ENCODE measurements around the gene TMED8.

TMED8 gene

GRCh38 chr14:77378701-77379100 lies 1.8 kb upstream of the TMED8 start:
- Histone ChIP-seq H3K4me3 (ENCODE audit: severe bottlenecking) (no peak overlapping the region), H3K36me3 (ENCODE audit: low read depth) (no peaks in the 10 kb centered on the region), H3K4me1 (ENCODE audit: insufficient read depth, poor library complexity, severe bottlenecking) (peaks cover 8% of the 10 kb centered on the region), H3K27ac (ENCODE audit: poor library complexity, severe bottlenecking) (no peak overlapping the region), H3K27me3 (ENCODE audit: insufficient read depth, poor library complexity, severe bottlenecking) (no peaks in the 10 kb centered on the region), H3K9me3 (ENCODE audit: severe bottlenecking) (no peaks in the 10 kb centered on the region)
- DNase-seq (ENCODE audit: low spot score) (no peak), ATAC-seq (ENCODE audit: low read depth) (no peak)
- TF ChIP-seq, protein P1, sequence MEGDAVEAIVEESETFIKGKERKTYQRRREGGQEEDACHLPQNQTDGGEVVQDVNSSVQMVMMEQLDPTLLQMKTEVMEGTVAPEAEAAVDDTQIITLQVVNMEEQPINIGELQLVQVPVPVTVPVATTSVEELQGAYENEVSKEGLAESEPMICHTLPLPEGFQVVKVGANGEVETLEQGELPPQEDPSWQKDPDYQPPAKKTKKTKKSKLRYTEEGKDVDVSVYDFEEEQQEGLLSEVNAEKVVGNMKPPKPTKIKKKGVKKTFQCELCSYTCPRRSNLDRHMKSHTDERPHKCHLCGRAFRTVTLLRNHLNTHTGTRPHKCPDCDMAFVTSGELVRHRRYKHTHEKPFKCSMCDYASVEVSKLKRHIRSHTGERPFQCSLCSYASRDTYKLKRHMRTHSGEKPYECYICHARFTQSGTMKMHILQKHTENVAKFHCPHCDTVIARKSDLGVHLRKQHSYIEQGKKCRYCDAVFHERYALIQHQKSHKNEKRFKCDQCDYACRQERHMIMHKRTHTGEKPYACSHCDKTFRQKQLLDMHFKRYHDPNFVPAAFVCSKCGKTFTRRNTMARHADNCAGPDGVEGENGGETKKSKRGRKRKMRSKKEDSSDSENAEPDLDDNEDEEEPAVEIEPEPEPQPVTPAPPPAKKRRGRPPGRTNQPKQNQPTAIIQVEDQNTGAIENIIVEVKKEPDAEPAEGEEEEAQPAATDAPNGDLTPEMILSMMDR (IDR thresholded peaks at IDR 0.05; ENCODE audit: poor library complexity, severe bottlenecking): no peak

DNA sequence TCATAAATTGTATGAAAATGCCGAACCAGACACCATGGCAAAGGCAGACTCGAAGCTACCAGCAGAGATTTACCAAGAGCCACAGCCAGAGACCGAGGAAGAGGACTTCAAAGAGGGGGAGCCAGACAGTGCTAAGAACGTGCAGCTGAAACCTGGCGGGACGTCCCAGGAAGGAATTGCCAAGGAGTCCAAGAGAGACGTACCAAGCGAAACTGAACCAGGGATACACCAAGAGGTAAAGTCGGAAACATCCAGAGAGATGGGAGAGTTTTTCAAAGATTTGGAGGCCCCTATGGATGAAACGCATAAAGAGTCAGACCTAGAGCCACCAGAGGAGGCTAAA lies 579 bp upstream of the TMED8 start:
- TF ChIP-seq, protein P1 (IDR thresholded peaks at IDR 0.05; ENCODE audit: poor library complexity, severe bottlenecking): no peak
- Histone ChIP-seq H3K9me3 (ENCODE audit: severe bottlenecking) (no peaks in the 10 kb centered on the region), H3K27me3 (ENCODE audit: insufficient read depth, poor library complexity, severe bottlenecking) (no peaks in the 10 kb centered on the region), H3K4me3 (ENCODE audit: severe bottlenecking) (peak overlapping the region; percentile 87), H3K27ac (ENCODE audit: poor library complexity, severe bottlenecking) (peak overlapping the region; percentile 60), H3K36me3 (ENCODE audit: low read depth) (no peaks in the 10 kb centered on the region), H3K4me1 (ENCODE audit: insufficient read depth, poor library complexity, severe bottlenecking) (peaks cover 9% of the 10 kb centered on the region)
- DNase-seq (ENCODE audit: low spot score) (no peak), ATAC-seq (ENCODE audit: low read depth) (peak; percentile 6)

- Histone ChIP-seq H3K4me1 (ENCODE audit: insufficient read depth, poor library complexity, severe bottlenecking) (peaks cover 10% of the 10 kb centered on the region), H3K27ac (ENCODE audit: poor library complexity, severe bottlenecking) (peak overlapping the region; percentile 60), H3K27me3 (ENCODE audit: insufficient read depth, poor library complexity, severe bottlenecking) (no peaks in the 10 kb centered on the region), H3K4me3 (ENCODE audit: severe bottlenecking) (peak overlapping the region; percentile 87), H3K36me3 (ENCODE audit: low read depth) (no peaks in the 10 kb centered on the region), H3K9me3 (ENCODE audit: severe bottlenecking) (no peaks in the 10 kb centered on the region)
- ATAC-seq (ENCODE audit: low read depth) (peak; percentile 15), DNase-seq (ENCODE audit: low spot score) (peak; percentile 63)
- TF ChIP-seq, protein P1 (IDR thresholded peaks at IDR 0.05; ENCODE audit: poor library complexity, severe bottlenecking): no peak
Observed at GRCh38 chr14:77375973-77376770, 722 bp downstream of the TMED8 start.

DNA sequence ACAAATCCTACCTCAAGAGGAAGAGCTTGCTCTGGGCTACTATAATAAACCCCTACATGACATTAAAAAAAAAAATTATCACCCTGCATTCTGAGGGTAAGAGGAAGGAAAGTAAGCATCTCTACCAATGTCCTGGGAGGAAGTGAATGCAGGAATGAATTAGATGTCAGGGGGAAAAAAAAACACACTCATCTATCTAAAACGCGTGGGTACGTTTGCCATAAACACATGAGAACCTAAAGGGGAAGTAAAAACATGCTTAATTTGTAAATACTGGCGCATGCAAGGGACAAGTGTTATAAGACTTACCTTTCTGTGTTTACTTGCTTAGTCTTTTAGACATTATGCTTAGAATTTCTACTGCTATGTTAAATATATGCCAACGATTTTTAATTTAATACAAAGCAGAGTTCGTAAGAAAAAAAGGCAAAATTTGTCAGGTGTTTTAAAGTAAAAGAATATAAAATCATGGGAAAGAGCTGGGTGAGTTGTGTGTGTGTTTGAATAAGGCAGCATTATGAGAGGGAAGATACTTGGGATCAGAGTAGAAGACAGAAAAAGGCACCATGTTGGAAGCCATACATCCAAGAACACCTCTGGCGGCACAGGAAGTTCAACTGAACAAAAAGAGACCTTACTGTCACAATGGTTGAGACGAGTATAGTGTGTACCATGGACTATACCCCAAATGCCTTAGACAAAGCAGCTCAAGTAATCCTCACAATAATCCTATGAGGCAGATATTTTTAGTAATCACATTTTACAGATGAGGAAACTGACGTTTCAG lies 1.5 kb downstream of the TMED8 start:
- Histone ChIP-seq H3K4me1 (ENCODE audit: insufficient read depth, poor library complexity, severe bottlenecking) (peaks cover 10% of the 10 kb centered on the region), H3K27me3 (ENCODE audit: insufficient read depth, poor library complexity, severe bottlenecking) (no peaks in the 10 kb centered on the region), H3K36me3 (ENCODE audit: low read depth) (no peaks in the 10 kb centered on the region), H3K4me3 (ENCODE audit: severe bottlenecking) (peak overlapping the region; percentile 87), H3K27ac (ENCODE audit: poor library complexity, severe bottlenecking) (no peak overlapping the region), H3K9me3 (ENCODE audit: severe bottlenecking) (no peaks in the 10 kb centered on the region)
- TF ChIP-seq, protein P1 (IDR thresholded peaks at IDR 0.05; ENCODE audit: poor library complexity, severe bottlenecking): no peak
- DNase-seq (ENCODE audit: low spot score): no peak
- no peak for ATAC-seq (ENCODE audit: low read depth)

All from RWPE2 (cell line).